PC-3 (cell line): ENCODE results near the gene CST1. TPM values are rescaled to one million over a fixed set of nuclear protein-coding genes. Genes with fewer than 3 reads are reported as not detected.
"Not testable (repeated sequence)": the region's sequence is repeated elsewhere in the genome, so short reads cannot be mapped to it uniquely, and the experiment has no call there.

Source experiments
- ATAC-seq: fragments of 200-7000 bp; cut with Tn5 transposase; 2 replicates; pipeline ENCODE4 v1.9.1; 2020; ENCODE audit warnings: mild to moderate bottlenecking, moderate library complexity
- BruUV-seq: library from RNA; stranded (reverse); fragments of 400-500 nt; replicated peaks from 2 replicates; lab custom pipeline; 2021; lab: Mats Ljungman, UMichigan
- CTCF ChIA-PET: fragments of 300-600 bp; sonication (Branson Sonifier 250); formaldehyde crosslinking; loops from one replicate; lab custom pipeline; 2022; ENCODE audit warnings: antibody characterized with exemption; lab: Charles Lee
- POLR2A ChIA-PET: fragments of 300-600 bp; sonication (Branson Sonifier 250); formaldehyde crosslinking; loops from one replicate; lab custom pipeline; 2022; ENCODE audit warnings: antibody characterized with exemption; ENCODE audit not compliant: unreplicated experiment; lab: Charles Lee
- DNase-seq: peaks from one replicate; pipeline ENCODE4 v3.0.0-alpha.2; 2015
- H2AFZ ChIP-seq: fragments of 300-600 bp; sonication (generic); 2 replicates; pipeline ENCODE4 v1.6.0; 2016; ENCODE audit warnings: antibody characterized with exemption, low read length
- H3F3A ChIP-seq: fragments of 300-600 bp; sonication (generic); one replicate; pipeline ENCODE4 v1.6.0; 2017; ENCODE audit warnings: antibody characterized with exemption, low read length, control low read depth, mild to moderate bottlenecking; ENCODE audit not compliant: unreplicated experiment
- H3K27ac ChIP-seq: fragments of 300-600 bp; sonication (generic); 2 replicates; pipeline ENCODE4 v1.5.1; 2016; ENCODE audit warnings: mild to moderate bottlenecking, low read length
- H3K27me3 ChIP-seq: fragments of 300-600 bp; sonication (generic); 2 replicates; pipeline ENCODE4 v1.6.1; 2016; ENCODE audit warnings: low read length, mixed read lengths
- H3K36me3 ChIP-seq: fragments of 300-600 bp; sonication (generic); 2 replicates; pipeline ENCODE4 v1.6.1; 2016; ENCODE audit warnings: low read depth, mixed run types, low read length, mixed read lengths
- H3K4me1 ChIP-seq: fragments of 300-600 bp; sonication (generic); 2 replicates; pipeline ENCODE4 v1.5.1; 2016; ENCODE audit warnings: low read length; ENCODE audit not compliant: insufficient read depth
- H3K4me2 ChIP-seq: fragments of 300-600 bp; sonication (generic); 2 replicates; pipeline ENCODE4 v1.6.0; 2016; ENCODE audit warnings: low read length
- H3K4me3 ChIP-seq: fragments of 300-600 bp; sonication (generic); 2 replicates; pipeline ENCODE4 v1.5.1; 2016; ENCODE audit warnings: mild to moderate bottlenecking, low read length, mixed read lengths
- H3K79me2 ChIP-seq: fragments of 300-600 bp; sonication (generic); 2 replicates; pipeline ENCODE4 v1.6.1; 2017; ENCODE audit warnings: low read length, mixed read lengths
- H3K9ac ChIP-seq: fragments of 300-600 bp; sonication (generic); 2 replicates; pipeline ENCODE4 v1.6.0; 2016; ENCODE audit warnings: mild to moderate bottlenecking, low read length
- H3K9me2 ChIP-seq: fragments of 300-600 bp; sonication (generic); replicated peaks from 2 replicates; pipeline ENCODE4 v1.6.1; 2016; ENCODE audit warnings: mixed run types, low read length, mixed read lengths
- H3K9me3 ChIP-seq: fragments of 300-600 bp; sonication (generic); 2 replicates; pipeline ENCODE4 v1.6.1; 2016; ENCODE audit warnings: low read length, mixed read lengths
- H4K20me1 ChIP-seq: fragments of 300-600 bp; sonication (generic); 2 replicates; pipeline ENCODE4 v1.6.1; 2016; ENCODE audit warnings: low read length, mixed read lengths
- EZH2 ChIP-seq: fragments of 300-600 bp; sonication (generic); IDR thresholded peaks from one replicate; pipeline ENCODE4 v1.6.1; 2017; ENCODE audit warnings: antibody characterized with exemption, mild to moderate bottlenecking, low read length; ENCODE audit not compliant: unreplicated experiment
- EZH2phosphoT487 ChIP-seq: fragments of 300-600 bp; sonication (generic); IDR thresholded peaks from 2 replicates; pipeline ENCODE4 v1.6.1; 2018; ENCODE audit warnings: mild to moderate bottlenecking, antibody characterized with exemption, low read length, borderline replicate concordance
- intact Hi-C: fragments of 100-400 bp; cut with micrococcal nuclease; formaldehyde crosslinking; loops from 2 replicates; pipeline ENCODE4 v1.9.0; 2023
- total RNA-seq: library from RNA; depleted of rRNA; stranded (reverse); fragments of >200 nt; gene quantifications from 2 replicates; pipeline ENCODE4 v1.2.3, GENCODE V29; 2014
- TF ChIP-seq, protein P1 (sequence below): fragments of 300-600 bp; sonication (generic); conservative IDR thresholded peaks from 2 replicates; pipeline ENCODE4 v1.5.1; 2017; ENCODE audit warnings: antibody characterized with exemption, low read depth, mild to moderate bottlenecking, low read length

CST1 gene
- total RNA-seq, 1 experiment from 2014 or later: 0.22 TPM

DNA sequence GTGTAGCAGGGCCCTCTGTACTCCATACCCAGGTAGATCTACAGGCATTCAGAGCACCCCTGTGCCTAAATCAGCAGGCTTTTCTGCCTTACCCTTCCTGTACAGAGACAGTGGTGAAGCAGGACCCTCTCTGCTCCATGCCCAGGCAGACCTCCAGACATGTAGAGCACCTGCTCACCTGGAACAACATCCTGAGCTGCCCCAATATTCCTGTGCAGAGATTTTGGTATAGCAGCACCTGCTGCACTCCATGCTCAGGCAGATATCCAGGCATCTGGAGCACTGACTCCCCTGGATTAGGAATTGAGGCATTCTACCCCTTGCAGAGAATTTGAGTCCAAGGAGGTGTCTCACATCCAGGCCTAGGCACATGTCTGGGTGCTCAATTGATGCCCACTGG lies 12.6 kb upstream of the CST1 start:
- TF ChIP-seq, protein P1, sequence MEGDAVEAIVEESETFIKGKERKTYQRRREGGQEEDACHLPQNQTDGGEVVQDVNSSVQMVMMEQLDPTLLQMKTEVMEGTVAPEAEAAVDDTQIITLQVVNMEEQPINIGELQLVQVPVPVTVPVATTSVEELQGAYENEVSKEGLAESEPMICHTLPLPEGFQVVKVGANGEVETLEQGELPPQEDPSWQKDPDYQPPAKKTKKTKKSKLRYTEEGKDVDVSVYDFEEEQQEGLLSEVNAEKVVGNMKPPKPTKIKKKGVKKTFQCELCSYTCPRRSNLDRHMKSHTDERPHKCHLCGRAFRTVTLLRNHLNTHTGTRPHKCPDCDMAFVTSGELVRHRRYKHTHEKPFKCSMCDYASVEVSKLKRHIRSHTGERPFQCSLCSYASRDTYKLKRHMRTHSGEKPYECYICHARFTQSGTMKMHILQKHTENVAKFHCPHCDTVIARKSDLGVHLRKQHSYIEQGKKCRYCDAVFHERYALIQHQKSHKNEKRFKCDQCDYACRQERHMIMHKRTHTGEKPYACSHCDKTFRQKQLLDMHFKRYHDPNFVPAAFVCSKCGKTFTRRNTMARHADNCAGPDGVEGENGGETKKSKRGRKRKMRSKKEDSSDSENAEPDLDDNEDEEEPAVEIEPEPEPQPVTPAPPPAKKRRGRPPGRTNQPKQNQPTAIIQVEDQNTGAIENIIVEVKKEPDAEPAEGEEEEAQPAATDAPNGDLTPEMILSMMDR: no peak
- no peak for TF ChIP-seq EZH2
- TF ChIP-seq EZH2phosphoT487: no peak
- H3K79me2 ChIP-seq: no peaks in the 10 kb centered on the region
- no peak overlapping the region for H3K4me3 ChIP-seq
- no peaks in the 10 kb centered on the region for H4K20me1 ChIP-seq
- peaks cover 4% of the 10 kb centered on the region; the same call in 1 of the 2 replicates for H3K27me3 ChIP-seq
- no peaks in the 10 kb centered on the region for H3F3A ChIP-seq
- H3K4me2 ChIP-seq: no peak overlapping the region
- no peaks in the 10 kb centered on the region for H3K36me3 ChIP-seq
- no peaks in the 10 kb centered on the region for H3K9me3 ChIP-seq
- no peak overlapping the region for H3K9ac ChIP-seq
- H2AFZ ChIP-seq: no peak overlapping the region
- no peaks in the 10 kb centered on the region for H3K4me1 ChIP-seq
- H3K9me2 ChIP-seq: no peaks in the 10 kb centered on the region
- DNase-seq (no peak), ATAC-seq (no peak)
- CTCF ChIA-PET: no interaction called here
- POLR2A ChIA-PET: no interaction called here
- no peak overlapping the region for H3K27ac ChIP-seq
- BruUV-seq: no TSS peak
- intact Hi-C loops: no loop called here

GRCh38 chr20:23759306-23759940 lies 8.7 kb upstream of the CST1 start:
- no peaks in the 10 kb centered on the region for H3K9me2 ChIP-seq
- intact Hi-C loops: no loop called here
- H3K4me3 ChIP-seq: no peak overlapping the region
- no peaks in the 10 kb centered on the region for H3F3A ChIP-seq
- H3K4me2 ChIP-seq: no peak overlapping the region
- H3K79me2 ChIP-seq: no peaks in the 10 kb centered on the region
- H3K27ac ChIP-seq: no peak overlapping the region
- H2AFZ ChIP-seq: no peak overlapping the region
- ATAC-seq: no peak
- H3K4me1 ChIP-seq: peaks cover 15% of the 10 kb centered on the region
- TF ChIP-seq, protein P1: no peak
- no peak for TF ChIP-seq EZH2phosphoT487
- no peak for TF ChIP-seq EZH2
- H3K36me3 ChIP-seq: no peaks in the 10 kb centered on the region
- no peaks in the 10 kb centered on the region for H4K20me1 ChIP-seq
- POLR2A ChIA-PET: no interaction called here
- DNase-seq: no peak
- no TSS peak for BruUV-seq
- peaks cover 4% of the 10 kb centered on the region; the same call in 1 of the 2 replicates for H3K27me3 ChIP-seq
- no peak overlapping the region for H3K9ac ChIP-seq
- no peaks in the 10 kb centered on the region for H3K9me3 ChIP-seq
- CTCF ChIA-PET: no interaction called here

DNA sequence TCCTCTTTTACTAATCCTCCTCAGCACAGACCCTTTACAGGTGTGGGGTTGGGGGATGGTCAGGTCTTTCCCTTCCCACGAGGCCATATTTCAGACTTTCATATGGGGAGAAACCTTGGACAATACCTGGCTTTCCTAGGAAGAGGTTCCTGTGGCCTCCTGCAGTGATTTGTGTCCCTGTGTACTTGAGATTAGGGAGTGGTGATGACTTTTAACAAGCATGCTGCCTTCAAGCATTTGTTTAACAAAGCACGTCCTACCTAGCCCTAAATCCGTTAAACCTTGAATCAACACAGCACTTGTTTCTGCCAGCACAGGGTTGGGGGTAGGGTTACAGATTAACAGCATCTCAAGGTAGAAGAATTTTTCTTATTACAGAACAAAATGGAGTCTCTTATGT lies 6.1 kb upstream of the CST1 start:
- H3K36me3 ChIP-seq, H3K9ac ChIP-seq, H3K27me3 ChIP-seq, H3K9me2 ChIP-seq, H4K20me1 ChIP-seq, DNase-seq, H3K9me3 ChIP-seq, H3K4me2 ChIP-seq, ATAC-seq, POLR2A ChIA-PET, H3K27ac ChIP-seq, H3F3A ChIP-seq, H2AFZ ChIP-seq, BruUV-seq, intact Hi-C loops, H3K79me2 ChIP-seq, CTCF ChIA-PET, H3K4me3 ChIP-seq: not testable (repeated sequence)
- peaks cover 15% of the 10 kb centered on the region for H3K4me1 ChIP-seq

- peak; percentile 80 for ATAC-seq
- H4K20me1 ChIP-seq, intact Hi-C loops, H3K9me3 ChIP-seq, H3K79me2 ChIP-seq, H3K4me3 ChIP-seq, BruUV-seq, H3K36me3 ChIP-seq, CTCF ChIA-PET, H3K27me3 ChIP-seq, H3K9me2 ChIP-seq, POLR2A ChIA-PET, H3F3A ChIP-seq, H3K9ac ChIP-seq: not testable (repeated sequence)
- Histone ChIP-seq H2AFZ (peak overlapping the region; percentile 40; the same call in 1 of the 2 replicates), H3K4me1 (peaks cover 15% of the 10 kb centered on the region), H3K27ac (peak overlapping the region; percentile 36), H3K4me2 (peak overlapping the region; percentile 27; the same call in 1 of the 2 replicates)
- peak; percentile 49 for DNase-seq
Observed at GRCh38 chr20:23755131-23755611, 4.4 kb upstream of the CST1 start.
